ENCODE data around the gene SPTLC1. TPM values are rescaled to one million over a fixed set of nuclear protein-coding genes. Genes with fewer than 3 reads are reported as not detected.
"Not testable (repeated sequence)": the region's sequence is repeated elsewhere in the genome, so short reads cannot be mapped to it uniquely, and the experiment has no call there.

The SPTLC1 gene
- total RNA-seq, 4 donors from 2014 or later, result 53.6 to 94.6 (median 68.1) TPM

- Histone ChIP-seq H3K4me3 (no peak overlapping the region), H3K4me1 (peaks cover 0 to 19% (median 0%) of the 10 kb centered on the region in 4 donors), H3K27me3 (no peaks in the 10 kb centered on the region), H3K36me3 (peaks cover 0 to 55% (median 0%) of the 10 kb centered on the region in 3 donors), H3K27ac (no peak overlapping the region), H3K9me3 (no peaks in the 10 kb centered on the region)
- TF ChIP-seq CTCF (IDR thresholded peaks at IDR 0.05), result no peak
- DNase-seq, result no peak
Observed at GRCh38 chr9:92033307-92033706, 81.9 kb downstream of the SPTLC1 start.

GRCh38 chr9:92032891-92033290 lies 82.3 kb downstream of the SPTLC1 start:
- H3K4me1 ChIP-seq, result peaks cover 0 to 18% (median 0%) of the 10 kb centered on the region in 4 donors
- H3K27ac ChIP-seq, result no peak overlapping the region
- no peak overlapping the region for H3K4me3 ChIP-seq
- H3K36me3 ChIP-seq, result peaks cover 0 to 51% (median 0%) of the 10 kb centered on the region in 3 donors
- TF ChIP-seq POLR2A (IDR thresholded peaks at IDR 0.05) (no peak), CTCF (IDR thresholded peaks at IDR 0.05) (no peak)
- H3K9me3 ChIP-seq, result no peaks in the 10 kb centered on the region
- DNase-seq, result no peak
- H3K27me3 ChIP-seq, result no peaks in the 10 kb centered on the region

- Histone ChIP-seq H3K9me3 (no peaks in the 10 kb centered on the region), H3K27me3 (no peaks in the 10 kb centered on the region), H3K27ac (no peak overlapping the region), H3K4me3 (no peak overlapping the region), H3K4me1 (peaks cover 0 to 7% (median 0%) of the 10 kb centered on the region in 4 donors), H3K36me3 (peaks cover 0 to 39% (median 0%) of the 10 kb centered on the region in 3 donors)
- TF ChIP-seq POLR2A (IDR thresholded peaks at IDR 0.05) (no peak), CTCF (IDR thresholded peaks at IDR 0.05) (no peak)
- DNase-seq, result no peak
Observed at GRCh38 chr9:92030367-92030766, 84.8 kb downstream of the SPTLC1 start.

GRCh38 chr9:92029553-92029952 lies 85.7 kb downstream of the SPTLC1 start:
- DNase-seq, result no peak
- no peak overlapping the region for H3K4me3 ChIP-seq
- H3K27me3 ChIP-seq, result no peaks in the 10 kb centered on the region
- TF ChIP-seq POLR2A (IDR thresholded peaks at IDR 0.05) (no peak), CTCF (IDR thresholded peaks at IDR 0.05) (no peak)
- H3K4me1 ChIP-seq, result no peaks in the 10 kb centered on the region
- H3K36me3 ChIP-seq, result peaks cover 0 to 32% (median 0%) of the 10 kb centered on the region in 3 donors
- no peak overlapping the region for H3K27ac ChIP-seq
- no peaks in the 10 kb centered on the region for H3K9me3 ChIP-seq

GRCh38 chr9:92026206-92027002 lies 88.8 kb downstream of the SPTLC1 start:
- no peaks in the 10 kb centered on the region for H3K4me1 ChIP-seq
- H3K4me3 ChIP-seq, result no peak overlapping the region
- no peak for DNase-seq
- H3K27me3 ChIP-seq, result no peaks in the 10 kb centered on the region
- no peak for TF ChIP-seq CTCF (IDR thresholded peaks at IDR 0.05)
- TF ChIP-seq POLR2A (IDR thresholded peaks at IDR 0.05), result no peak
- no peak overlapping the region for H3K27ac ChIP-seq
- peaks cover 0 to 2% (median 0%) of the 10 kb centered on the region in 3 donors for H3K36me3 ChIP-seq
- H3K9me3 ChIP-seq, result no peaks in the 10 kb centered on the region

- H3K27me3 ChIP-seq, H3K4me3 ChIP-seq, H3K27ac ChIP-seq, H3K4me1 ChIP-seq, DNase-seq, H3K36me3 ChIP-seq, H3K9me3 ChIP-seq: not testable (repeated sequence)
Observed at GRCh38 chr9:92021785-92022541, 93.2 kb downstream of the SPTLC1 start.

All from Peyer's patch (tissue), 4 donors.